T-helper 22 cell (primary cell): Measurements from ENCODE around the gene PLXNB2.

Source experiments
- DNase-seq: peaks from one replicate; pipeline ENCODE4 v3.0.0-alpha.2; 2020; ENCODE audit warnings: low read depth

Gene PLXNB2

GRCh38 chr22:50232481-50233151 lies 74.8 kb downstream of the PLXNB2 start:
- no peak for DNase-seq

DNA sequence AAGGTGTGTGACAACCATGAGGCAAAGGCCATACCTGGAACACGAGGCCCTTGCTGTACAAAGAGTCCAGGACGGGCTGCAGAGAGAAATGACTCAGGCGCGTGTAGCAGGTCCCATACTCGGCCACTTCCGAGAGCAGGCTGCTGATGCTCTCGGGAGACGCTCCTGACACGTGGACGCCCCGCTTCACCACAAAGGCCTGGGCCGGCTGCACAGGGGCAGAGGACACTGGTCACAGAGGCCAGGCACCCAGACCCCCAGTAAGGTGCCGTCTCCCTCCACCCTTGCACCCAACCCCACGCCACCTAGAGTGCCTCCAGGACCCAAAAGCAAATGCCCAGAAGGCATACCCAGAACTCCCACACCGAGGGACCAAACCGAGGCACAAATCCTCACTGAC lies 78.1 kb downstream of the PLXNB2 start:
- no peak for DNase-seq

GRCh38 chr22:50228366-50228765 lies 79.1 kb downstream of the PLXNB2 start:
- DNase-seq: no peak

DNA sequence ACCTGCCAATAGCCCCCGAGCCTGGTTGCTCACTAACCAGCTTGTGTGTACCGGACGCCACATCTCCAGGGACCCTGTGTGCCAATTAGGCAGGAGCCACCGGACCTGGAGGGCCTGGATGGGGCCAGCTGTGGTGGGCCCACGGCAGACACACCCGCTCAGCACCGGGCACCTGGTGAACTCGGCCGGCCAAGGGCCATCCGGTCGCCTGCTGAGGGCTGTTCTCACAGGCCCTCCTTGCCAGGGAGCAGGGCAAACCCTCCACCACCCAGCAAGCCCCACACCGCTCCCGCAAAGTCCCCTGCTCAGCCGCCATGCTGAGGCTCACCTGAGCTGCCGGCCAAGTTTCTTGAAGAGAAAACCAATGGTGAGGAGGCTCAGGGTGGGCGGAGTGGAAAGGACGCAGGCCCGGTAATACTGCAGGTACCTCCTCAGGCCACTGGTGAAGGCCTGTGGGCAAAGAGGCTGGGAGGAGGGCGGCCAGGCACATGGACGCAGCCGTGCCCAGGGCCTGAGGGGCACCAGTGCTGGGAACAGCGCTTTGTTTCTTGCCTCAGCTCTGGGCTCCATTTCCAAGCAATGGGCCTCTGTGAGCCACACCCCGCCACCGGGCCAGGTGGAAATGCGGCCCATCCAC lies 79.7 kb downstream of the PLXNB2 start:
- DNase-seq: no peak

GRCh38 chr22:50226875-50227165 lies 80.6 kb downstream of the PLXNB2 start:
- DNase-seq: no peak

- DNase-seq: no peak
These were observed 81.2 kb downstream of the PLXNB2 start for GRCh38 chr22:50226063-50226874.

DNA sequence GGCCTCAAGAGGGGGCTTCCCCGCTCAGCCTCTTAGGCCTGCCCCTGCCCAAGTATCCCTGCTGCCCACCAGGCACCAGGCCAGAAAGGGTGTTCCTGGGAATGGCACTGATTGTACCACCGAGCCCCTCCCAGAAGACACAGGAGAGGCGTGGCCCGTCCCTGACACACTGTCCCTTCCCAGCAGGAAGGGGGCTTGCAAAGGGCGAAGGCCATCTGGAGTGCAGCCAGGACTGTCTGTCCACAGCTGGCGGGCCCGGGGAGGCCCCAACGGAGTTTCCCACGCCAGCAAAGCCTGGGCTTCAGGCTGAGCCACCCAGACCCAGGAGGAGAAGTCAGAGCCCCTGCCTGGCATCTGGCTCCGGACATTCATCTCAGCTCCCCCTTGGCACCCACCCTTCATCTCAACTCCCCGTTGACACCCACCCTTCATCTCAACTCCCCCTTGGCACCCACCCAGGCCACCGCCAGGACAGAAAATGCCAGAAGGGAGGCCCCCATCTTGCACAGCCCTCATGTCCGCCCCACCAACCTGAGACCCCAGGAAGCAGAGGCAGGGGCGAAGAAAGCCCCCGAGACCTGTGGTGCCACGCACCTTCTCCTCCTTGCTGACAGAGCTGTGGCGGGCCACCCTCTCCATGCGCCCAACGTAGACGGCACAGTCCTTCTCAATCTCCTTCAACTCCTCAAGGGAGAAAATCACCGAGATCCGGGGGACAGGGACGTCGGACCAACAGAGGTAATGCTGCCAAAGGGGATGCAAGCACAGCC lies 82.1 kb downstream of the PLXNB2 start:
- DNase-seq: no peak
